SK-N-SH (cell line): Measurements from ENCODE around the gene MAGI3. TPM values are rescaled to one million over a fixed set of nuclear protein-coding genes. Genes with fewer than 3 reads are reported as not detected.

Experiments
- CTCF ChIA-PET: fragments of 300-600, 350-600 bp; formaldehyde crosslinking; extraction: SDS; loops from one replicate; lab custom pipeline; 2021; lab: Yijun Ruan, JAX
- POLR2A ChIA-PET: fragments of 350-600 bp; sonication (Branson Sonifier 250); formaldehyde crosslinking; extraction: SDS; loops from one replicate; lab custom pipeline; 2020; ENCODE audit warnings: antibody characterized with exemption, inconsistent platforms; lab: Yijun Ruan, JAX
- DNase-seq: peaks from one replicate; pipeline ENCODE4 v3.0.0; 2012
- H2AFZ ChIP-seq: fragments of 200-600 bp; sonication (generic); 2 replicates; pipeline ENCODE4 v1.8.1; 2016; ENCODE audit warnings: antibody characterized with exemption, mild to moderate bottlenecking, low read depth
- H3F3A ChIP-seq: fragments of 200-600 bp; sonication (generic); replicated peaks from 2 replicates; pipeline ENCODE3; 2016; ENCODE audit warnings: antibody characterized with exemption, mild to moderate bottlenecking; ENCODE audit not compliant: insufficient read depth
- H3K27ac ChIP-seq, 2 experiments: fragments of 200-500 bp in 1 of 2; fragments of 200-600 bp in 1 of 2; sonication (Bioruptor generic) in 1 of 2; sonication (generic), shearing (Covaris generic) in 1 of 2; 2 replicates each; pipeline versions ENCODE4 v1.5.1 to v1.6.1; 2014 to 2016; ENCODE audit warnings: low read depth in 2 of 2, inconsistent platforms in 1 of 2, low read length in 1 of 2, mild to moderate bottlenecking in 1 of 2, mixed read lengths in 1 of 2
- H3K27me3 ChIP-seq: fragments of 200-600 bp; sonication (generic), shearing (Covaris generic); 2 replicates; pipeline ENCODE4 v1.6.1; 2016; ENCODE audit warnings: mixed run types; ENCODE audit not compliant: insufficient read depth
- H3K36me3 ChIP-seq, 2 experiments: fragments of 200-500 bp in 1 of 2; fragments of 200-600 bp in 1 of 2; sonication (Bioruptor generic) in 1 of 2; sonication (generic) in 1 of 2; replicated peaks in 1 of 2; 2 replicates each; pipeline versions ENCODE3 to v1.5.1; 2014 to 2016; ENCODE audit warnings: low read length in 1 of 2, mild to moderate bottlenecking in 1 of 2; ENCODE audit not compliant: insufficient read depth in 2 of 2, control insufficient read depth in 1 of 2
- H3K4me1 ChIP-seq, 2 experiments: fragments of 200-500 bp in 1 of 2; fragments of 200-600 bp in 1 of 2; sonication (Bioruptor generic) in 1 of 2; sonication (generic), shearing (Covaris generic) in 1 of 2; 2 replicates each; pipeline versions ENCODE4 v1.5.1 to v1.6.1; 2014 to 2016; ENCODE audit warnings: low read depth in 1 of 2, low read length in 1 of 2, mixed run types in 1 of 2; ENCODE audit not compliant: insufficient read depth in 2 of 2, control insufficient read depth in 1 of 2
- H3K4me2 ChIP-seq: fragments of 200-600 bp; sonication (generic), shearing (Covaris generic); 2 replicates; pipeline ENCODE4 v1.6.1; 2017; ENCODE audit warnings: mixed run types
- H3K4me3 ChIP-seq, 2 experiments: fragments of 200-500 bp in 1 of 2; fragments of 200-600 bp in 1 of 2; sonication (Bioruptor generic) in 1 of 2; sonication (generic), shearing (Covaris generic) in 1 of 2; 2 replicates each; pipeline versions ENCODE4 v1.5.1 to v1.8.1; 2014 to 2016; ENCODE audit warnings: low read depth in 2 of 2, inconsistent platforms in 1 of 2, low read length in 1 of 2, mild to moderate bottlenecking in 1 of 2, mixed read lengths in 1 of 2, moderate library complexity in 1 of 2
- H3K79me2 ChIP-seq: fragments of 200-600 bp; sonication (generic); 2 replicates; pipeline ENCODE4 v1.8.1; 2017; ENCODE audit warnings: mild to moderate bottlenecking; ENCODE audit not compliant: insufficient read depth
- H3K9ac ChIP-seq: fragments of 200-600 bp; sonication (generic); 2 replicates; pipeline ENCODE4 v1.6.1; 2017; ENCODE audit warnings: mixed run types
- H3K9me2 ChIP-seq: fragments of 200-600 bp; sonication (generic); 2 replicates; pipeline ENCODE4 v1.6.1; 2017; ENCODE audit warnings: mixed run types
- H3K9me3 ChIP-seq: fragments of 200-600 bp; sonication (generic); 2 replicates; pipeline ENCODE4 v1.6.1; 2017; ENCODE audit warnings: mixed run types, mild to moderate bottlenecking, moderate library complexity
- H4K20me1 ChIP-seq: fragments of 200-600 bp; sonication (generic); 2 replicates; pipeline ENCODE4 v1.6.1; 2017; ENCODE audit warnings: mild to moderate bottlenecking, mixed run types; ENCODE audit not compliant: insufficient read depth
- CHD2 ChIP-seq: fragments of 150-350 bp; IDR thresholded peaks from 2 replicates; pipeline ENCODE4 v1.6.1; 2018; ENCODE audit warnings: low read length; ENCODE audit not compliant: partially characterized antibody
- EP300 ChIP-seq, 2 experiments: IDR thresholded peaks; 2 replicates each; pipeline versions ENCODE4 v1.4.0 to v1.6.1; 2012; ENCODE audit warnings: borderline replicate concordance in 1 of 2, low read depth in 1 of 2, low read length in 1 of 2
- FOSL2 ChIP-seq: IDR thresholded peaks from 2 replicates; pipeline ENCODE4 v1.4.0; 2012; ENCODE audit warnings: low read depth, mild to moderate bottlenecking, moderate library complexity, borderline replicate concordance
- GABPA ChIP-seq: IDR thresholded peaks from 2 replicates; pipeline ENCODE4 v1.4.0; 2012; ENCODE audit warnings: low read depth, mild to moderate bottlenecking
- POLR2AphosphoS5 ChIP-seq: IDR thresholded peaks from 2 replicates; pipeline ENCODE4 v1.6.1; 2012; ENCODE audit warnings: low read depth, low read length
- RCOR1 ChIP-seq: fragments of 150-350 bp; IDR thresholded peaks from 2 replicates; pipeline ENCODE4 v1.6.1; 2017; ENCODE audit warnings: antibody characterized with exemption, low read length
- USF1 ChIP-seq: IDR thresholded peaks from 2 replicates; pipeline ENCODE4 v1.4.0; 2012; ENCODE audit warnings: low read depth, borderline replicate concordance
- polyA plus RNA-seq, 3 experiments: library from polyadenylated mRNA; depleted of rRNA; stranded (reverse); fragments of >200 nt; gene quantifications; 2 replicates each; pipeline ENCODE4 v1.2.3, GENCODE V29; 2012
- TF ChIP-seq, protein P1 (sequence below): IDR thresholded peaks from 2 replicates; pipeline ENCODE4; 2012
- TF ChIP-seq, protein P2 (sequence below): IDR thresholded peaks from 2 replicates; pipeline ENCODE4 v1.4.0; 2012; ENCODE audit warnings: low read depth, borderline replicate concordance
- TF ChIP-seq, protein P3 (sequence below): fragments of 150-350 bp; IDR thresholded peaks from 2 replicates; pipeline ENCODE4 v1.6.1; 2017; ENCODE audit warnings: antibody characterized with exemption, low read length, low read depth, borderline replicate concordance
- TF ChIP-seq, protein P4 (sequence below): IDR thresholded peaks from 2 replicates; pipeline ENCODE4 v1.6.1; 2012; ENCODE audit warnings: mild to moderate bottlenecking, low read depth, low read length, moderate library complexity

MAGI3 gene
- polyA plus RNA-seq, 1 of the 3 experiments (the other 2 are of a cell fraction): 2.9 TPM

DNA sequence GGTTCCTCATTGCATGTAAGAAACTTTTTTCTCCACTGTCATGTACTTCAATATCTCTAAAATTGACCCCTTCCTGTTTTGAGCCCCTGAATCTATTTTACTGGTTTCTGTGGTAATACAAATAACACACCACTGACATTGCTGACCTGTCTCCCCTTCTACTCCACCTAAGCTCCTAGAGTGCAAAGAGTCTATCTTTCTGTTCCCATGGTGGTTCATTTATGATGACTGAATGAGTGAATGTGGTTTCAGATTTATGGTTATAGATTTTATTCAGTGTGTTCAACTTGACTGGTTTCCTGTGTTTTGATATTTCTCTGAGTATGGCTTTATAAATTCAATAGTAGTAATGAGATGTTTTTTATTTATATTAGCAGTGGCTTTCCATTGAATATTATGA lies 127.7 kb downstream of the MAGI3 start:
- H3K9me3 ChIP-seq: no peaks in the 10 kb centered on the region
- no peak for DNase-seq
- no peaks in the 10 kb centered on the region for H3K9me2 ChIP-seq
- TF ChIP-seq USF1 (no peak), FOSL2 (no peak)
- H3K4me3 ChIP-seq: no peak overlapping the region
- H3F3A ChIP-seq: peaks cover 13% of the 10 kb centered on the region
- ChIA-PET CTCF (interaction anchor here (0.9 to 1.0 kb wide), 2 partner anchors 28 to 377 kb away, joined by 3 read pairs; no protein-coding TSS in a partner anchor), POLR2A (no interaction called here)
- peaks cover 0 to 8% of the 10 kb centered on the region in 2 experiments; a peak in 3 of 4 replicates for H3K4me1 ChIP-seq
- no peak overlapping the region for H2AFZ ChIP-seq
- H3K27ac ChIP-seq: peak overlapping the region in 1 of 2 experiments; percentile 53; a peak in 1 of 4 replicates
- no peaks in the 10 kb centered on the region for H3K36me3 ChIP-seq
- H3K79me2 ChIP-seq: peaks cover 49% of the 10 kb centered on the region
- H3K4me2 ChIP-seq: no peak overlapping the region
- H3K27me3 ChIP-seq: no peaks in the 10 kb centered on the region
- H4K20me1 ChIP-seq: no peaks in the 10 kb centered on the region
- H3K9ac ChIP-seq: no peak overlapping the region

- H3K4me1 ChIP-seq: peaks cover 0 to 8% of the 10 kb centered on the region in 2 experiments; a peak in 3 of 4 replicates
- peaks cover 55% of the 10 kb centered on the region for H3K79me2 ChIP-seq
- H3K4me2 ChIP-seq: no peak overlapping the region
- no peaks in the 10 kb centered on the region for H3K36me3 ChIP-seq
- no peaks in the 10 kb centered on the region for H3K9me2 ChIP-seq
- TF ChIP-seq CHD2 (no peak), EP300 (IDR thresholded peaks at IDR 0.05; ENCODE audit: borderline replicate concordance in 1 of 2, low read depth in 1 of 2, low read length in 1 of 2) (no peak), GABPA (no peak), POLR2AphosphoS5 (no peak), RCOR1 (no peak)
- TF ChIP-seq, protein P1, sequence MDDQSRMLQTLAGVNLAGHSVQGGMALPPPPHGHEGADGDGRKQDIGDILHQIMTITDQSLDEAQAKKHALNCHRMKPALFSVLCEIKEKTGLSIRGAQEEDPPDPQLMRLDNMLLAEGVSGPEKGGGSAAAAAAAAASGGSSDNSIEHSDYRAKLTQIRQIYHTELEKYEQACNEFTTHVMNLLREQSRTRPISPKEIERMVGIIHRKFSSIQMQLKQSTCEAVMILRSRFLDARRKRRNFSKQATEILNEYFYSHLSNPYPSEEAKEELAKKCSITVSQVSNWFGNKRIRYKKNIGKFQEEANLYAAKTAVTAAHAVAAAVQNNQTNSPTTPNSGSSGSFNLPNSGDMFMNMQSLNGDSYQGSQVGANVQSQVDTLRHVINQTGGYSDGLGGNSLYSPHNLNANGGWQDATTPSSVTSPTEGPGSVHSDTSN: no peak
- TF ChIP-seq, protein P2, sequence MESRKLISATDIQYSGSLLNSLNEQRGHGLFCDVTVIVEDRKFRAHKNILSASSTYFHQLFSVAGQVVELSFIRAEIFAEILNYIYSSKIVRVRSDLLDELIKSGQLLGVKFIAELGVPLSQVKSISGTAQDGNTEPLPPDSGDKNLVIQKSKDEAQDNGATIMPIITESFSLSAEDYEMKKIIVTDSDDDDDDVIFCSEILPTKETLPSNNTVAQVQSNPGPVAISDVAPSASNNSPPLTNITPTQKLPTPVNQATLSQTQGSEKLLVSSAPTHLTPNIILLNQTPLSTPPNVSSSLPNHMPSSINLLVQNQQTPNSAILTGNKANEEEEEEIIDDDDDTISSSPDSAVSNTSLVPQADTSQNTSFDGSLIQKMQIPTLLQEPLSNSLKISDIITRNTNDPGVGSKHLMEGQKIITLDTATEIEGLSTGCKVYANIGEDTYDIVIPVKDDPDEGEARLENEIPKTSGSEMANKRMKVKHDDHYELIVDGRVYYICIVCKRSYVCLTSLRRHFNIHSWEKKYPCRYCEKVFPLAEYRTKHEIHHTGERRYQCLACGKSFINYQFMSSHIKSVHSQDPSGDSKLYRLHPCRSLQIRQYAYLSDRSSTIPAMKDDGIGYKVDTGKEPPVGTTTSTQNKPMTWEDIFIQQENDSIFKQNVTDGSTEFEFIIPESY: no peak
- TF ChIP-seq, protein P3, sequence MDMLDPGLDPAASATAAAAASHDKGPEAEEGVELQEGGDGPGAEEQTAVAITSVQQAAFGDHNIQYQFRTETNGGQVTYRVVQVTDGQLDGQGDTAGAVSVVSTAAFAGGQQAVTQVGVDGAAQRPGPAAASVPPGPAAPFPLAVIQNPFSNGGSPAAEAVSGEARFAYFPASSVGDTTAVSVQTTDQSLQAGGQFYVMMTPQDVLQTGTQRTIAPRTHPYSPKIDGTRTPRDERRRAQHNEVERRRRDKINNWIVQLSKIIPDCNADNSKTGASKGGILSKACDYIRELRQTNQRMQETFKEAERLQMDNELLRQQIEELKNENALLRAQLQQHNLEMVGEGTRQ: no peak
- TF ChIP-seq, protein P4, sequence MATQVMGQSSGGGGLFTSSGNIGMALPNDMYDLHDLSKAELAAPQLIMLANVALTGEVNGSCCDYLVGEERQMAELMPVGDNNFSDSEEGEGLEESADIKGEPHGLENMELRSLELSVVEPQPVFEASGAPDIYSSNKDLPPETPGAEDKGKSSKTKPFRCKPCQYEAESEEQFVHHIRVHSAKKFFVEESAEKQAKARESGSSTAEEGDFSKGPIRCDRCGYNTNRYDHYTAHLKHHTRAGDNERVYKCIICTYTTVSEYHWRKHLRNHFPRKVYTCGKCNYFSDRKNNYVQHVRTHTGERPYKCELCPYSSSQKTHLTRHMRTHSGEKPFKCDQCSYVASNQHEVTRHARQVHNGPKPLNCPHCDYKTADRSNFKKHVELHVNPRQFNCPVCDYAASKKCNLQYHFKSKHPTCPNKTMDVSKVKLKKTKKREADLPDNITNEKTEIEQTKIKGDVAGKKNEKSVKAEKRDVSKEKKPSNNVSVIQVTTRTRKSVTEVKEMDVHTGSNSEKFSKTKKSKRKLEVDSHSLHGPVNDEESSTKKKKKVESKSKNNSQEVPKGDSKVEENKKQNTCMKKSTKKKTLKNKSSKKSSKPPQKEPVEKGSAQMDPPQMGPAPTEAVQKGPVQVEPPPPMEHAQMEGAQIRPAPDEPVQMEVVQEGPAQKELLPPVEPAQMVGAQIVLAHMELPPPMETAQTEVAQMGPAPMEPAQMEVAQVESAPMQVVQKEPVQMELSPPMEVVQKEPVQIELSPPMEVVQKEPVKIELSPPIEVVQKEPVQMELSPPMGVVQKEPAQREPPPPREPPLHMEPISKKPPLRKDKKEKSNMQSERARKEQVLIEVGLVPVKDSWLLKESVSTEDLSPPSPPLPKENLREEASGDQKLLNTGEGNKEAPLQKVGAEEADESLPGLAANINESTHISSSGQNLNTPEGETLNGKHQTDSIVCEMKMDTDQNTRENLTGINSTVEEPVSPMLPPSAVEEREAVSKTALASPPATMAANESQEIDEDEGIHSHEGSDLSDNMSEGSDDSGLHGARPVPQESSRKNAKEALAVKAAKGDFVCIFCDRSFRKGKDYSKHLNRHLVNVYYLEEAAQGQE: no peak
- H3K27me3 ChIP-seq: no peaks in the 10 kb centered on the region
- H2AFZ ChIP-seq: no peak overlapping the region
- H4K20me1 ChIP-seq: no peaks in the 10 kb centered on the region
- no peak for DNase-seq
- H3F3A ChIP-seq: peaks cover 13% of the 10 kb centered on the region
- no peaks in the 10 kb centered on the region for H3K9me3 ChIP-seq
- no peak overlapping the region for H3K4me3 ChIP-seq
- ChIA-PET POLR2A (interaction anchor here (0.6 kb wide), 1 partner anchor 259 kb away, joined by 3 read pairs; no protein-coding TSS in a partner anchor), CTCF (interaction anchor here (1.1 to 1.3 kb wide), 2 partner anchors 13 to 66 kb away, joined by 3 to 5 read pairs; no protein-coding TSS in a partner anchor)
- no peak overlapping the region for H3K9ac ChIP-seq
- peak overlapping the region in 1 of 2 experiments; percentile 22; a peak in 2 of 4 replicates for H3K27ac ChIP-seq
Measured at GRCh38 chr1:113519556-113519955, 129.2 kb downstream of the MAGI3 start.
